GM12878 (cell line): ENCODE data around the gene THSD4. TPM values are rescaled to one million over a fixed set of nuclear protein-coding genes. Genes with fewer than 3 reads are reported as not detected.

Experiments
- ATAC-seq: fragments of 200-7000 bp; cut with Tn5 transposase; 3 replicates; pipeline ENCODE4 v1.9.1; 2020; ENCODE audit warnings: mild to moderate bottlenecking, moderate library complexity
- BruUV-seq: library from RNA; stranded (reverse); fragments of 400-500 nt; replicated peaks from 2 replicates; lab custom pipeline; 2021; lab: Mats Ljungman, UMichigan
- CTCF ChIA-PET: fragments of 300-600 bp; sonication (Branson Sonifier 250); formaldehyde crosslinking; extraction: SDS; loops from one replicate; lab custom pipeline; 2021; ENCODE audit warnings: inconsistent platforms; lab: Yijun Ruan, JAX
- POLR2A ChIA-PET: fragments of 350-600 bp; formaldehyde crosslinking; extraction: SDS; loops from one replicate; lab custom pipeline; 2021; ENCODE audit warnings: inconsistent platforms; lab: Charles Lee
- RAD21 ChIA-PET: fragments of 300-600 bp; sonication (Branson Sonifier 250); formaldehyde crosslinking; loops from one replicate; lab custom pipeline; 2023; ENCODE audit warnings: antibody characterized with exemption; ENCODE audit not compliant: unreplicated experiment; lab: Charles Lee
- SMC1A ChIA-PET: fragments of 300-600 bp; sonication (Branson Sonifier 250); formaldehyde crosslinking; loops from one replicate; lab custom pipeline; 2023; ENCODE audit not compliant: unreplicated experiment, uncharacterized antibody; lab: Charles Lee
- DNase-seq: peaks from one replicate; pipeline ENCODE4 v3.0.0-alpha.2; 2011; ENCODE audit warnings: low read depth, low spot score
- FAIRE-seq: peaks from 3 replicates; lab custom pipeline; 2011; peaks lifted over from hg19 to GRCh38; lab: Jason Lieb, UNC
- H2AFZ ChIP-seq: 2 replicates; pipeline ENCODE4 v1.6.0; 2011; ENCODE audit warnings: low read depth, low read length, control low read depth; ENCODE audit not compliant: control insufficient read depth
- H3K27ac ChIP-seq: 2 replicates; pipeline ENCODE4 v1.5.1; 2011; ENCODE audit warnings: control low read depth; ENCODE audit not compliant: control insufficient read depth, insufficient read depth
- H3K27me3 ChIP-seq, 2 experiments: replicated peaks in 1 of 2; 2 replicates each; pipeline versions ENCODE4 v1.6.0 to v1.6.1; 2011; ENCODE audit warnings: low read length in 1 of 2; ENCODE audit not compliant: control insufficient read depth in 2 of 2, insufficient read depth in 2 of 2
- H3K36me3 ChIP-seq, 2 experiments: 2 replicates each; pipeline ENCODE4 v1.5.1; 2011; ENCODE audit warnings: low read length in 1 of 2; ENCODE audit not compliant: control insufficient read depth in 2 of 2, insufficient read depth in 2 of 2
- H3K4me1 ChIP-seq: 2 replicates; pipeline ENCODE4 v1.6.1; 2011; ENCODE audit warnings: mild to moderate bottlenecking, low read length, moderate library complexity, mixed read lengths; ENCODE audit not compliant: control insufficient read depth, insufficient read depth
- H3K4me2 ChIP-seq: 2 replicates; pipeline ENCODE4 v1.6.0; 2011; ENCODE audit warnings: control low read depth; ENCODE audit not compliant: control insufficient read depth, insufficient read depth
- H3K4me3 ChIP-seq: fragments of 200-600 bp; sonication (generic); 2 replicates; pipeline ENCODE4 v1.5.1; 2016
- H3K79me2 ChIP-seq: 2 replicates; pipeline ENCODE4 v1.6.0; 2011; ENCODE audit warnings: low read length; ENCODE audit not compliant: control insufficient read depth, insufficient read depth
- H3K9ac ChIP-seq: 2 replicates; pipeline ENCODE4 v1.8.0; 2011; ENCODE audit warnings: low read length, control low read depth, mixed read lengths; ENCODE audit not compliant: control insufficient read depth, insufficient read depth
- H3K9me3 ChIP-seq: replicated peaks from 3 replicates; pipeline ENCODE4 v1.5.1; 2011; ENCODE audit warnings: mild to moderate bottlenecking, low read length; ENCODE audit not compliant: control insufficient read depth, insufficient read depth
- H4K20me1 ChIP-seq: 2 replicates; pipeline ENCODE4 v1.6.0; 2011; ENCODE audit not compliant: control insufficient read depth, insufficient read depth
- BRCA1 ChIP-seq: IDR thresholded peaks from 2 replicates; pipeline ENCODE4 v1.6.1; 2011; ENCODE audit warnings: low read depth, low read length, improper control_type of control experiment
- CEBPZ ChIP-seq: fragments of 150-350 bp; IDR thresholded peaks from 2 replicates; pipeline ENCODE4 v1.6.1; 2016; ENCODE audit warnings: low read depth, low read length
- CHD2 ChIP-seq: IDR thresholded peaks from 2 replicates; pipeline ENCODE4 v1.6.1; 2011; ENCODE audit warnings: low read depth, low read length, improper control_type of control experiment, borderline replicate concordance
- E4F1 ChIP-seq: fragments of 450-650 bp; IDR thresholded peaks from 2 replicates; pipeline ENCODE4 v1.6.1; 2018; ENCODE audit warnings: borderline replicate concordance, mild to moderate bottlenecking; ENCODE audit not compliant: partially characterized antibody
- MAX ChIP-seq: IDR thresholded peaks from 2 replicates; pipeline ENCODE4 v1.6.1; 2012; ENCODE audit warnings: low read depth, low read length, improper control_type of control experiment
- NFYB ChIP-seq: IDR thresholded peaks from 2 replicates; pipeline ENCODE4 v1.6.1; 2011; ENCODE audit warnings: low read depth, mild to moderate bottlenecking, low read length, improper control_type of control experiment, moderate library complexity; ENCODE audit not compliant: insufficient read depth
- PRDM15 ChIP-seq: fragments of 450-650 bp; formaldehyde crosslinking; IDR thresholded peaks from 2 replicates; pipeline ENCODE4 v1.4.0; 2020; ENCODE audit warnings: mild to moderate bottlenecking, moderate library complexity
- RAD21 ChIP-seq: IDR thresholded peaks from 2 replicates; pipeline ENCODE4 v1.6.1; 2011; ENCODE audit warnings: mild to moderate bottlenecking, low read depth, low read length, moderate library complexity; ENCODE audit not compliant: insufficient read depth
- SKIL ChIP-seq: fragments of 450-650 bp; IDR thresholded peaks from 2 replicates; pipeline ENCODE4 v1.6.1; 2017; ENCODE audit warnings: mild to moderate bottlenecking, low read depth, inconsistent platforms; ENCODE audit not compliant: poor library complexity, severe bottlenecking
- SRF ChIP-seq, 2 experiments: IDR thresholded peaks; 2 replicates each; pipeline ENCODE4 v1.6.1; 2011; ENCODE audit warnings: low read depth in 2 of 2, low read length in 2 of 2, mild to moderate bottlenecking in 1 of 2, moderate library complexity in 1 of 2
- ZNF384 ChIP-seq: IDR thresholded peaks from 2 replicates; pipeline ENCODE4 v1.6.1; 2012; ENCODE audit warnings: low read depth, mild to moderate bottlenecking, low read length, improper control_type of control experiment, borderline replicate concordance
- WGBS: methylation state at CpG from one replicate; pipeline ENCODE4 v1.1.6; 2016; ENCODE audit warnings: low lambda C conversion rate; ENCODE audit not compliant: insufficient replicate concordance, insufficient coverage; ENCODE audit errors: missing lambda C conversion rate; 5-methylcytosine and 5-hydroxymethylcytosine counted together
- in situ Hi-C: fragments of 300-500 bp; cut with MboI; formaldehyde crosslinking; loops from 9 replicates; pipeline ENCODE4 v1.14.3; 2018; ENCODE audit warnings: mixed read lengths
- intact Hi-C: fragments of 100-400 bp; cut with micrococcal nuclease; formaldehyde crosslinking; loops from one replicate; pipeline ENCODE4 v1.14.2; 2022; ENCODE audit not compliant: unreplicated experiment
- polyA plus RNA-seq, 11 experiments: library from polyadenylated mRNA; depleted of rRNA in 4 of 11; unstranded in 6 of 11; stranded (reverse) in 5 of 11; fragments of >200 nt; fragmentation: Nextera tagmentation in 4 of 11; fragmentation: Illumina TruSeq in 1 of 11; extraction: Ambion mirVana in 4 of 11; extraction: Trizol in 1 of 11; gene quantifications; 1 replicate in 1 of 11; 2 replicates in 10 of 11; pipeline versions ENCODE4 v1.2.1 to v1.2.3, GENCODE V29; 2011 to 2016; ENCODE audit warnings: inconsistent platforms in 2 of 11, missing spikeins in 2 of 11, low read depth in 1 of 11
- total RNA-seq, 4 experiments: library from RNA; depleted of rRNA in 3 of 4; stranded (reverse); fragments of >200 nt in 3 of 4; fragmentation: Illumina TruSeq in 1 of 4; extraction: Trizol in 1 of 4; gene quantifications; 2 replicates each; pipeline versions ENCODE4 v1.2.1 to v1.2.3, GENCODE V29; 2013 to 2021

THSD4 gene
- total and polyA plus RNA-seq, 10 of the 15 experiments (the other 5 are each of a cell fraction or from before 2014, with no cell fraction given), result 0.04 to 0.13 (median 0.05) TPM; not detected in 7

GRCh38 chr15:71207141-71207540 lies 91.9 kb downstream of the THSD4 start:
- WGBS, result 22% methylated on average over 4 of the region's 4 CpGs
- POLR2A ChIA-PET, result no interaction called here
- Histone ChIP-seq H4K20me1 (no peaks in the 10 kb centered on the region), H3K27me3 (no peaks in the 10 kb centered on the region), H3K9me3 (no peaks in the 10 kb centered on the region), H3K79me2 (no peaks in the 10 kb centered on the region), H3K9ac (no peak overlapping the region), H3K4me3 (no peak overlapping the region), H3K36me3 (no peaks in the 10 kb centered on the region), H3K27ac (no peak overlapping the region), H2AFZ (no peak overlapping the region), H3K4me1 (no peaks in the 10 kb centered on the region), H3K4me2 (no peak overlapping the region)
- BruUV-seq, result no TSS peak
- in situ Hi-C loops (no loop called here), intact Hi-C loops (no loop called here)
- FAIRE-seq (no peak), ATAC-seq (no peak), DNase-seq (no peak)
- SMC1A ChIA-PET, result no interaction called here
- CTCF ChIA-PET, result no interaction called here
- RAD21 ChIA-PET, result no interaction called here
- TF ChIP-seq CHD2 (no peak), MAX (no peak), CEBPZ (no peak), SRF (IDR thresholded peaks at IDR 0.05; ENCODE audit: low read depth in 2 of 2, low read length in 2 of 2) (no peak), BRCA1 (no peak), E4F1 (no peak), RAD21 (no peak), ZNF384 (no peak), SKIL (no peak), NFYB (no peak), PRDM15 (CRISPR knock-in tag) (no peak)
